Measurements from ENCODE around the gene RABGEF1.

Gene RABGEF1

GRCh38 chr7:66727058-66727457 is 13.5 kb upstream of the RABGEF1 start:
- no peak for DNase-seq (ENCODE audit: extremely low read depth, low read depth)
- TF ChIP-seq, protein P1, sequence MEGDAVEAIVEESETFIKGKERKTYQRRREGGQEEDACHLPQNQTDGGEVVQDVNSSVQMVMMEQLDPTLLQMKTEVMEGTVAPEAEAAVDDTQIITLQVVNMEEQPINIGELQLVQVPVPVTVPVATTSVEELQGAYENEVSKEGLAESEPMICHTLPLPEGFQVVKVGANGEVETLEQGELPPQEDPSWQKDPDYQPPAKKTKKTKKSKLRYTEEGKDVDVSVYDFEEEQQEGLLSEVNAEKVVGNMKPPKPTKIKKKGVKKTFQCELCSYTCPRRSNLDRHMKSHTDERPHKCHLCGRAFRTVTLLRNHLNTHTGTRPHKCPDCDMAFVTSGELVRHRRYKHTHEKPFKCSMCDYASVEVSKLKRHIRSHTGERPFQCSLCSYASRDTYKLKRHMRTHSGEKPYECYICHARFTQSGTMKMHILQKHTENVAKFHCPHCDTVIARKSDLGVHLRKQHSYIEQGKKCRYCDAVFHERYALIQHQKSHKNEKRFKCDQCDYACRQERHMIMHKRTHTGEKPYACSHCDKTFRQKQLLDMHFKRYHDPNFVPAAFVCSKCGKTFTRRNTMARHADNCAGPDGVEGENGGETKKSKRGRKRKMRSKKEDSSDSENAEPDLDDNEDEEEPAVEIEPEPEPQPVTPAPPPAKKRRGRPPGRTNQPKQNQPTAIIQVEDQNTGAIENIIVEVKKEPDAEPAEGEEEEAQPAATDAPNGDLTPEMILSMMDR (IDR thresholded peaks at IDR 0.05; ENCODE audit: low read depth, low read length), result no peak

DNA sequence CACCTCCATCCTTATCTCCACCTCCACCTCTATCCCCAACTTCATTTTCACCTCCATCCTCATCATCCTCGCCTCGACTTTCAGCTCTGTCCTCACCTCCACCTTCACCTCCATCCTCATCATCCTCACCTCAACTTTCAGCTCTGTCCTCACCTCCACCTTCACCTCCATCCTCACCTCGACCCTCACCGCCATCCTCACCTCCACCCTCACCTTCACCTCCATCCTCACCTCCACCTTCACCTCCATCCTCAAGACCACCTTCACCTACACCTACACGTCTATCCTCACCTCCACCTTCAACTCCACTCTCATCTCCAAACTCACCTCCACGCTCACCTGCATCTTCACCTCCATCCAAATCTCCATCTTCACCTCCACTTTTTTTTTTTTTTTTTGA is 12.0 kb upstream of the RABGEF1 start:
- TF ChIP-seq, protein P1 (IDR thresholded peaks at IDR 0.05; ENCODE audit: low read depth, low read length), result no peak
- DNase-seq (ENCODE audit: extremely low read depth, low read depth), result no peak

DNA sequence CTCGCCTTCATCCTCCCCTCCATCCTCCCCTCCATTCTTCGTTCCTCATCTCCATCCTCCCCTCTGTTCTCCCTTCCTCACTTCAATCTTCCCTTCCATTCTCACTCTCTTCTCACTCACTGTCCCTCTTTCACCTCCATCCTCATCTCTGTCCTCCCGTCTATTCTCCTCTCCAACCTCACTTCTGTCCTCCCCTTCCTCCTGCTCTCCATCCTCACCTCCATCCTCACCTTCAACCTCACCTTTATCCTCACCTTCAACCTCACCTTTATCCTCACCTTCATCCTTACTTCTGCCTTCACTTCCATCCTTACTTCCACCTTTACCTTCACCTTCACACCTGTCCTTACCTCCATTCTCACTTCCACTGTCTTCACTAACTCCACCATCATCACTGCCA is 11.3 kb upstream of the RABGEF1 start:
- no peak for DNase-seq (ENCODE audit: extremely low read depth, low read depth)
- TF ChIP-seq, protein P1 (IDR thresholded peaks at IDR 0.05; ENCODE audit: low read depth, low read length), result no peak

GRCh38 chr7:66731986-66732385 is 8.5 kb upstream of the RABGEF1 start:
- DNase-seq (ENCODE audit: extremely low read depth, low read depth), result no peak
- TF ChIP-seq, protein P1 (IDR thresholded peaks at IDR 0.05; ENCODE audit: low read depth, low read length), result no peak

DNA sequence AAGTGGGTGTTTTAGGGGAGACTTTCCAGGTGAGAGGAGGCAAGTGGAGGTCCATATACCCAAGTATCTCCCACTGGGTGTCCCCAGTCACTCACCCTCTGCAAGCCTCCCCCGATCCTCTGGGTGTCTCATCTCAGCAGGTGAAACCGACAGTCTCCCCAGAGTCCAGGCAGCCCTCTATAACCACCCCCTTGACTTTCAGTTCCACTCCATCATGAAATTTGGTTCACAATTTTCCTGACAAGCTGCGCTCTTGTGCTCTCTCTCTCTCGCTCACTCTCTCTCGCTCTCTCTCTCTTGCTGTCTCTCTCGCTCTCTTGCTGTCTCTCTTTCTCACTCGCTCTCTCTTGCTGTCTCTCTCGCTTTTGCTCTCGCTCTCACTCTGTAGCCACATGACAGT is 8.1 kb upstream of the RABGEF1 start:
- TF ChIP-seq, protein P1 (IDR thresholded peaks at IDR 0.05; ENCODE audit: low read depth, low read length), result no peak
- DNase-seq (ENCODE audit: extremely low read depth, low read depth), result no peak

- TF ChIP-seq, protein P1 (IDR thresholded peaks at IDR 0.05; ENCODE audit: low read depth, low read length), result no peak
- DNase-seq (ENCODE audit: extremely low read depth, low read depth), result no peak
Observed at GRCh38 chr7:66734006-66734405, 6.5 kb upstream of the RABGEF1 start.

DNA sequence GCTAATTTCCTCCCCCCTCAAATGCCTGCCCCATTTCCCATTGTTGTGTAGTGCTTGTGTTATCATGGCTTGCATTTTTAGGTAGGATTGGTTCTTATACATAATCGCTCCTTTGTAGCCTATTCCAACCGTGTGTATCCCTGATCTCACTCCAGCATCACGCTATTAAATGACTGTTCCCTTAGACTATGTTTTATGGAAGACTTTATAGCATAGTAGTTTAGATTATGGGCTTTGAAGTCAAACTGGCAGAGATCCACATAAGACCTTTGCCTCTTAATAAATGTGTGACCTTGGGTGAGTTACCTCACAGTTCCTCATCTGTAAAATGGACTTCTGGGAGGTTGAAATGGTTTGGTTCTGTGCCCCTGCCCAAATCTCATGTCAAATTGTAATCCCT is 5.4 kb upstream of the RABGEF1 start:
- TF ChIP-seq, protein P1 (IDR thresholded peaks at IDR 0.05; ENCODE audit: low read depth, low read length), result no peak
- DNase-seq (ENCODE audit: extremely low read depth, low read depth), result no peak
